GM19455 (cell line): Measurements from ENCODE around the gene SLC44A3.

Experiments used
- ATAC-seq: cut with Tn5 transposase; IDR thresholded peaks from one replicate; pipeline ENCODE4 v1.9.1; 2021; ENCODE audit not compliant: unreplicated experiment

SLC44A3 gene

GRCh38 chr1:94905207-94905606, 85.0 kb downstream of the SLC44A3 start:
- no peak for ATAC-seq

DNA sequence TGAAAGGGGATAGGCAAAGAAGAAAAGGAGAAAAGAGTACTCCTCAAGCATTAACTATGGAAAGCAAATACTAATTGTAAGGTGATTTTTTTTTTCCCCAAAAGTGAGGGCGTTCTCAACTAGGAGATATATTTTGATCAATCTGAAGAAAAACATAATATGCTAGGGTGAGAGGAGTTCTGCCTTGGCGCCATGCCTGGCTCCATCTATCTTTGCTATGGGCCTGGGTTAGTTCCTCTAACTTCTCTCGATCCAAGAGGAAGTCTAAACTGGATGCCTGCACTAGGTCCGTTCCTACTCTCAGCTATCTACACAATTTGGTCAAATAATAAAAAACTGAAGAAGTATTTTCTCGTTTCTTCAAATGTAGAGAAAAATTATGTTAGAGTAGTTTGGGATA, 86.2 kb downstream of the SLC44A3 start:
- no peak for ATAC-seq

GRCh38 chr1:94907136-94907535, 87.0 kb downstream of the SLC44A3 start:
- ATAC-seq = no peak

DNA sequence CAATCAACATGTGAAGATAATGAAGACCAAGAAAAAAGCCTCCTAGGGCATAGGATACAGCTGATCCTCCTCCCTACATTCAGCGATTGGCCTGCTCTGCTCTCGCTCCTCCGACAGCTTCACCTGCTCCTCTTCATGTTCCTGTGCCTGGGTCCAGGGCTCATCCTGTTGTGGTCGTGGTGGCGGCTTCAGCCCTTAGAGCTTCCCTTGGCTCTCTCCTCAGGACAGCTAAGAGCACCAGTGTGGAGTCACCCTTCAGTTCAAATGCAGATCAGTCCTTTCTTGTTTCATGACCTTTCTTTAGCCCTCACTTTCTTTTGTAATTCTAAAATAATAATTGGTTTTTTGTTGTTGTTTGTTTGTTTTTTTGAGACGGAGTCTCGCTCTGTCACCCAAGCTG, 88.0 kb downstream of the SLC44A3 start:
- ATAC-seq = no peak

GRCh38 chr1:94908965-94909364, 88.8 kb downstream of the SLC44A3 start:
- no peak for ATAC-seq

GRCh38 chr1:94909486-94909885, 89.3 kb downstream of the SLC44A3 start:
- no peak for ATAC-seq

DNA sequence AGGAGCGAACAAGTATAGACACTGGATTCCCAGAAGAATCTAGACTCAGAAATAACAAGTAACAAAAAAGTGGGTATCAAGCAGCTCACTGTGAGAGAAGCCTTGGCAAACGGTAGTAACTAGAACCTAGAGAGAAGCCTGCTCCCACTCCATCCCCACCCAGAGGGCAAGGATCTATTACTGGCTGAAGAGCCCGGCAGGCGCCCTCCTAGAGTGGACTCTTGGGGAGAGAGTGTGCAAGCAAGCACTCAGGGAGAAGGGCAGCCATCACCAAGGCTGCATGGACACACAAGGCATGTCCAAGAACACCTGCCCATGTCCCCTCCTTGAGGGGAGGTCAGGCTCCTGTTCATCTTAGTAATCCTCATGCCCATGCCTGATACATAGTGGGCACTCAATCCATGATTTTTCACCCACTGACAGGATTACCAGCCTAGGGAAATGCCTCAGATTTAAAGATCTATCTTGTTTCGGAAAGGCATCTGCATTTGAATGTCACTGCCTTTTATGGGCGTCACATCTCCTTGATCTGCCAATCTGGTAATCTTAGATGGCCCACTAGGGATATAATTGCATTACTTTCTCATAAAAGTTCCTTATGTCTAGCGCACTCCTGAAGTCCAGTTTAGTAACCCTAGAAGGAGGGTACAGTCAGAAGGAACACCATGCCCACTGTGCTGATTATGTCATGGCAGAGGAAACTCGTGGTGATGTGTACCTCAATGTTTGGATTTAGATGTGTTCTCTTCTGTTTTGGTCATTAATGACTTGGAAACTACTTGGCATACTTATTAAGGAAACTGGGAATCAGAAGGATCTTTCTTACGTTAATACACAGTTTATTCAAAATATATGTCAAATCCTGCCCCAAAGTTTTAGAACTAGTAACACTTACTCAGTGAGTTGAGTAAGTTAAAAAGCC, 92.4 kb downstream of the SLC44A3 start:
- ATAC-seq = no peak

DNA sequence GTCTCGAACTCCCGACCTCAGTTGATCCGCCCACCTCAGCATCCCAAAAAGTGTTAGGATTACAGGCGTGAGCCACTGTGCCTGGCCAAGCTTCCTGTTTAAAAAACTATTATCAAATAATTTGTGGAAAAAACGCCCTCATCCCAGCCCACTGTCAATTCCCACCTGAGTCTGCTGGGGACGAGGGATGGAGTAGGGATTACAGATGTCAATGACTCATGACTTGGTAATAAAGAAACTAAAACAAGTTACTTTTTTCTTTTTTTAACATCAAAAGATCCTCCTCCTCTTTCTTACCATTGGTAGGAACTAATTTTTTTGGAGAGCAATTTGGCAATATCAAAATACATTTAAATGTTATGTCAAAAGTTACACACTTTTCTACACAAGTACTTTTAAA, 97.1 kb downstream of the SLC44A3 start:
- ATAC-seq = no peak

DNA sequence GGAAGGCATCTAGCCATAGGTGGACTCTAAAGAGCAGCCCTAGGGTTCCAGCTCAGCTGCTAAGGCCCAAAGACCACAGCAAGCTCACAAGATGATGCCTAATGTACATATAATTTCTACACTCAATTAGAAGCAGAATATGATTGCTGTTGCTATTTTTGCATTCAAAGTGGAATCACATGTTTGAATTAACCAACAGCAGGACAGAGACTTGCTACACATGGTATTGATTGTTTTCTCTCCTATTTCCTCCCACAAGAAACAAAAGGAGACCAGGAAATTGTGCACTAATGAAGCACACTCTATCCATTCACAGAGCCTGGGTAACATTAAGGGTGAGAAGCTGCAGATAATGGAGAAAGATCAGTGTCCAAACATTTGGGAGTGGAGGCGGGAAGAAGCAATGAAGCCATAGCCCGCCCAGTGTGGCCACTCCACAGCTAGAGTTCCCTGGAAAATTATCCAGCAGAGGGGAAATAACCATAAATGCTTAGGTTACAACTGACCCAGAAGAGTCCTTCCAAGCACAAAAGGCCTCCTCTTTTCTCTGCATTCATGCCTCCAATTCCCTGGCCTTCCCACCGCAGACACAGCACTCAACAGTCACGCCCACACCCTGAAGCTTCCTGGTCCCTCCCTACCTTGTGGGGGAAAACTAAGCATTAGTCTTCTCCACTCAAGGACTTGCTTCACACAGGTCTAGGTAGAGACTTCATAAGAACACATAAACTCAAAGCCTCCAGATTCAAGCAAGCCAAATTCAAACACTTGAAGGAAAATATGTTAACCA, 99.3 kb downstream of the SLC44A3 start:
- ATAC-seq = no peak

GRCh38 chr1:94920061-94920460, 99.9 kb downstream of the SLC44A3 start:
- no peak for ATAC-seq

- ATAC-seq = no peak
These were observed 101.8 kb downstream of the SLC44A3 start for GRCh38 chr1:94921977-94922376.

DNA sequence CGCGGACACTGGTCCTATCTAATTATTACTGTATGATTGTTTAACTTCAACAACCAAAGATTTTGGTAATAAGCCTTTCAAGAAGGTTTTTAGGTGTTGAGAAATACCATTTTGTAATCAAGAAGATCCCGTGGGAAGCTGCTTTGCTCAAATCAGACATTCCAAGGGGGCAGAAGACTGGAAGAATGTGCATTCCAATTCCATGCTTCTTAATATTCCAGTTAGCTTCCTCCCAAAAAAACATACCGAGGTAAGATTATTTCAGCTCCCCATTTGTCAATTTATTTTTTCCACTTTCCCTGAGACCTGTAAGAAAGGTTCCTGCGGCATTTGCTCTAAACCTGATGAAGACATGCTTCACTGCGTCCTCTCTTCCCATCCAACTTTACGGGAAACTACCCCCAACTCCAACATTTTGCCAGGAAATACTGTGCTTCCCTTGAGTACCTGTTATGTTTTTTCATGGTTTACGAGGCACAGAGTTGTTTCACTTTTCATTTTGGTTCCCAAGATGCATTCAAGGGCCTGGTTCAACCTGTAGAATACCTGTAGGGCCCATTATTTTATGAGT, 102.7 kb downstream of the SLC44A3 start:
- ATAC-seq = no peak

- no peak for ATAC-seq
These were observed 104.8 kb downstream of the SLC44A3 start for GRCh38 chr1:94925004-94925403.

GRCh38 chr1:94925561-94926125, 105.5 kb downstream of the SLC44A3 start:
- ATAC-seq = no peak

DNA sequence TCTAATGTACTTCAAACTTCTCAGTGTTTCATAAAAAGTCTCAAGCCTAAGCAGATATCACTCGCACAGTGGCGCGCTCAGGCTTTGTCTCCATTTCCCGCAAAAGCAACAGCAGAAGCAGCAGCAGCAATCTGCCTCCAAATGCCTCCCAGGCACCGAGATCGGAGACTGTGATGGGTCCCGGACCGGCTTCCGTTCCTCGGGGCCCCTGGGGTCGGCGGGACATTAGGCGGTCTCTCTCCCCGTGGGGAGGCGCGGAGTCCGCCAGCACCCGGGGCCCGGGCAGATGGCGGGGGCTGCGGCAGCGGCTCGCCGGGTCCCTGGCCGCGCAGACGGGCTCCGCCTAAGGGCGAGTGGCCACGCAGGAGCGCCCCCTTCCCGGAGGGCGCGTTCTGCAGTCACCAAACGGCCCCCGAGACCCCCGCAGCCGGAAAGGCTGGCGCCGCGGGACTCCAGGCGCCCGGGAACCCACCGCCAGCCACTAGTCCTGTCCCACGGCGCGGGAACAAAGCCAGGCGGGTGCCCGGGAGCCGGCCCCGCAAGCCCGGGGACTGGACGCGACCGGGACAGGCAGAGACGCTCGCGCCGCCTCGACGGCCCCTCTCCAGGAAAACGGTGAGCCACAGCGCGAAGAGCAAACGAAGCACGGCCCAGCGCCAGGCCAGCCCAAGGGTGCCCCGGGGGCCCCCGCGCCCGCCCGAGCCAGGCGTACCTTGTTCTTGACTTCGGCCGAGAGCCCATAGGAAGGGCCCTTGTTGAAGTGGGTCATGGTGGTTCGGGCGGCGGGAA, 106.2 kb downstream of the SLC44A3 start:
- no peak for ATAC-seq

- ATAC-seq = no peak
These were observed 106.8 kb downstream of the SLC44A3 start, which contains the start of gene CNN3 for GRCh38 chr1:94926915-94927404. Gene CNN3 (minus strand): TSS chr1:94927110. CDS start chr1:94926894, 216 bp downstream.

- no peak for ATAC-seq
These were observed 107.4 kb downstream of the SLC44A3 start for GRCh38 chr1:94927405-94928175.

DNA sequence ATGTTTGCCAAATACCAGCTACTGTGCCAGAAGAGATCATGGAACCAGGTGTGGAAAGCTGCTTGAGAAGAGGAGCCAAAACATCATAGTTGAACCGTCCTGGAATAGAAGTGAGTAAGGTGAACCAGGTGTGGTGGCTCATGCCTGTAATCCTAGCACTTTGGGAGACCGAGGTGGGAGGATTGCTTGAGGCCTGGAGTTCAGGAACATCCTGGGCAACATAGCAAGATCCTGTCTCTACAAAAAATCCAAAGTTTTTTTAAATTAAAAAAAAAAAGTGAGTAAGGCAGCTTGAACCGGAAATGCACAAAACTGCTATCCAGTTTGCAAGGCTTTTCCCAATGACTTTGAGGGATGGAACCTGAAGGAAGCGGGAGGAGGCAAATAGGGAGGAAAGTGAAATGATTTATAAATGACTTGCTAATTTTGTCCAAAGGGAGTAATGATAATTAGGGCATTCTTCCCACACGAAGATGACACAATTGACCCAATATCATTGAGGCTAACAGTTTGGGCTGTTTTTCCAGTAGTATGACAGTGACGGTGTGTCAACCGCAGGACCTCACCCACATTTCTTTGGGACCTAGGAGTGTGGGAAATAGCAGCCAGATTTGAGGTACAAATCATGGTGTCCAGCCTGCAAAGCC, 108.3 kb downstream of the SLC44A3 start:
- no peak for ATAC-seq
